Measurements from ENCODE around the gene LRTM2.

DNA sequence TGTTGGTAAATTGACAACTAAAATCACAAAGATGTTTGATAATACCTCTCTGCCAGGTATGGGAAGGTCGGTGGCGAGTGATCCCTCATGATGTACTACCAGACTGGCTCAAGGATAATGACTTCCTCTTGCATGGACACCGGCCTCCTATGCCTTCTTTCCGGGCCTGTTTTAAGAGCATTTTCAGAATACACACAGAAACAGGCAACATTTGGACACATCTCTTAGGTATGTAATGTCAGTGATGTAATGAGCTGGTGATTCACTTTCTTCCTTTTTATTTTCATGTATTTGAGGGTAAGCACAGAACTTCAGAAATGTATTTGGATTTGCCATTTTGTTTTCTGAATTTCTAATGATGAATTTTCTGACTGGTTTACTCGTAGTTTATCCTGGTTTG, 42.6 kb upstream of the LRTM2 start:
- TF ChIP-seq, protein P1, sequence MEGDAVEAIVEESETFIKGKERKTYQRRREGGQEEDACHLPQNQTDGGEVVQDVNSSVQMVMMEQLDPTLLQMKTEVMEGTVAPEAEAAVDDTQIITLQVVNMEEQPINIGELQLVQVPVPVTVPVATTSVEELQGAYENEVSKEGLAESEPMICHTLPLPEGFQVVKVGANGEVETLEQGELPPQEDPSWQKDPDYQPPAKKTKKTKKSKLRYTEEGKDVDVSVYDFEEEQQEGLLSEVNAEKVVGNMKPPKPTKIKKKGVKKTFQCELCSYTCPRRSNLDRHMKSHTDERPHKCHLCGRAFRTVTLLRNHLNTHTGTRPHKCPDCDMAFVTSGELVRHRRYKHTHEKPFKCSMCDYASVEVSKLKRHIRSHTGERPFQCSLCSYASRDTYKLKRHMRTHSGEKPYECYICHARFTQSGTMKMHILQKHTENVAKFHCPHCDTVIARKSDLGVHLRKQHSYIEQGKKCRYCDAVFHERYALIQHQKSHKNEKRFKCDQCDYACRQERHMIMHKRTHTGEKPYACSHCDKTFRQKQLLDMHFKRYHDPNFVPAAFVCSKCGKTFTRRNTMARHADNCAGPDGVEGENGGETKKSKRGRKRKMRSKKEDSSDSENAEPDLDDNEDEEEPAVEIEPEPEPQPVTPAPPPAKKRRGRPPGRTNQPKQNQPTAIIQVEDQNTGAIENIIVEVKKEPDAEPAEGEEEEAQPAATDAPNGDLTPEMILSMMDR (IDR thresholded peaks at IDR 0.05; ENCODE audit: insufficient read depth, low read length), result no peak
- TF ChIP-seq POLR2AphosphoS5 (IDR thresholded peaks at IDR 0.05; ENCODE audit: low read depth), result no peak
- TF ChIP-seq GABPA (IDR thresholded peaks at IDR 0.05; ENCODE audit: low read depth), result no peak
- TF ChIP-seq, protein P2, sequence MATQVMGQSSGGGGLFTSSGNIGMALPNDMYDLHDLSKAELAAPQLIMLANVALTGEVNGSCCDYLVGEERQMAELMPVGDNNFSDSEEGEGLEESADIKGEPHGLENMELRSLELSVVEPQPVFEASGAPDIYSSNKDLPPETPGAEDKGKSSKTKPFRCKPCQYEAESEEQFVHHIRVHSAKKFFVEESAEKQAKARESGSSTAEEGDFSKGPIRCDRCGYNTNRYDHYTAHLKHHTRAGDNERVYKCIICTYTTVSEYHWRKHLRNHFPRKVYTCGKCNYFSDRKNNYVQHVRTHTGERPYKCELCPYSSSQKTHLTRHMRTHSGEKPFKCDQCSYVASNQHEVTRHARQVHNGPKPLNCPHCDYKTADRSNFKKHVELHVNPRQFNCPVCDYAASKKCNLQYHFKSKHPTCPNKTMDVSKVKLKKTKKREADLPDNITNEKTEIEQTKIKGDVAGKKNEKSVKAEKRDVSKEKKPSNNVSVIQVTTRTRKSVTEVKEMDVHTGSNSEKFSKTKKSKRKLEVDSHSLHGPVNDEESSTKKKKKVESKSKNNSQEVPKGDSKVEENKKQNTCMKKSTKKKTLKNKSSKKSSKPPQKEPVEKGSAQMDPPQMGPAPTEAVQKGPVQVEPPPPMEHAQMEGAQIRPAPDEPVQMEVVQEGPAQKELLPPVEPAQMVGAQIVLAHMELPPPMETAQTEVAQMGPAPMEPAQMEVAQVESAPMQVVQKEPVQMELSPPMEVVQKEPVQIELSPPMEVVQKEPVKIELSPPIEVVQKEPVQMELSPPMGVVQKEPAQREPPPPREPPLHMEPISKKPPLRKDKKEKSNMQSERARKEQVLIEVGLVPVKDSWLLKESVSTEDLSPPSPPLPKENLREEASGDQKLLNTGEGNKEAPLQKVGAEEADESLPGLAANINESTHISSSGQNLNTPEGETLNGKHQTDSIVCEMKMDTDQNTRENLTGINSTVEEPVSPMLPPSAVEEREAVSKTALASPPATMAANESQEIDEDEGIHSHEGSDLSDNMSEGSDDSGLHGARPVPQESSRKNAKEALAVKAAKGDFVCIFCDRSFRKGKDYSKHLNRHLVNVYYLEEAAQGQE (IDR thresholded peaks at IDR 0.05; ENCODE audit: insufficient replicate concordance, low read depth), result no peak

Data from HL-60 (cell line).